ENCODE data around the gene SERPING1.

GRCh38 chr11:57596266-57596885, 1.1 kb upstream of the SERPING1 start:
- TF ChIP-seq EZH2 (IDR thresholded peaks at IDR 0.05; ENCODE audit: borderline replicate concordance, low read length): no peak
- TF ChIP-seq CTCF (conservative IDR thresholded peaks at IDR 0.05 in 1 of 2, IDR thresholded peaks at IDR 0.05 in 1 of 2; ENCODE audit: extremely low read depth in 1 of 2, insufficient read depth in 1 of 2, low read depth in 1 of 2, low read length in 2 of 2): no peak
